Limb (tissue), 2 donors: Measurements from ENCODE around the gene ARID1A.

ENCODE experiments used
- DNase-seq, 2 donors: peaks; one replicate each; pipeline ENCODE4 v3.0.0-alpha.2; 2016; ENCODE audit errors: extremely low spot score in 2 of 2

The ARID1A gene

GRCh38 chr1:26826261-26827105 lies 130.7 kb downstream of the ARID1A start, which contains the start of gene ZDHHC18:
Gene ZDHHC18, plus strand, starts transcription at chr1:26826688. Its CDS starts 117 bp downstream, at chr1:26826805.
- DNase-seq = peak; percentile 54 to 88

GRCh38 chr1:26827106-26827604 lies 131.3 kb downstream of the ARID1A start:
- DNase-seq = peak in 1 of 2 donors; percentile 41

- DNase-seq = peak in 1 of 2 donors; percentile 49
Measured at GRCh38 chr1:26827663-26828062, 131.8 kb downstream of the ARID1A start.

- no peak for DNase-seq
Measured at GRCh38 chr1:26828411-26828991, 132.7 kb downstream of the ARID1A start.

GRCh38 chr1:26829184-26829911 lies 133.5 kb downstream of the ARID1A start:
- no peak for DNase-seq

- no peak for DNase-seq
Measured at GRCh38 chr1:26831059-26831458, 135.2 kb downstream of the ARID1A start.
